Activated naive CD4-positive, alpha-beta T cell treated with anti-CD3 and anti-CD28 coated beads, Interleukin-2, amount 50 U/mL, for 16 hours (primary cell): ENCODE results near the gene ENO2.
"Not testable (repeated sequence)": the region's sequence is repeated elsewhere in the genome, so short reads cannot be mapped to it uniquely, and the experiment has no call there.

ENCODE experiments used
- DNase-seq: peaks from one replicate; pipeline ENCODE4 v3.0.0-alpha.2; 2020

The ENO2 gene

DNA sequence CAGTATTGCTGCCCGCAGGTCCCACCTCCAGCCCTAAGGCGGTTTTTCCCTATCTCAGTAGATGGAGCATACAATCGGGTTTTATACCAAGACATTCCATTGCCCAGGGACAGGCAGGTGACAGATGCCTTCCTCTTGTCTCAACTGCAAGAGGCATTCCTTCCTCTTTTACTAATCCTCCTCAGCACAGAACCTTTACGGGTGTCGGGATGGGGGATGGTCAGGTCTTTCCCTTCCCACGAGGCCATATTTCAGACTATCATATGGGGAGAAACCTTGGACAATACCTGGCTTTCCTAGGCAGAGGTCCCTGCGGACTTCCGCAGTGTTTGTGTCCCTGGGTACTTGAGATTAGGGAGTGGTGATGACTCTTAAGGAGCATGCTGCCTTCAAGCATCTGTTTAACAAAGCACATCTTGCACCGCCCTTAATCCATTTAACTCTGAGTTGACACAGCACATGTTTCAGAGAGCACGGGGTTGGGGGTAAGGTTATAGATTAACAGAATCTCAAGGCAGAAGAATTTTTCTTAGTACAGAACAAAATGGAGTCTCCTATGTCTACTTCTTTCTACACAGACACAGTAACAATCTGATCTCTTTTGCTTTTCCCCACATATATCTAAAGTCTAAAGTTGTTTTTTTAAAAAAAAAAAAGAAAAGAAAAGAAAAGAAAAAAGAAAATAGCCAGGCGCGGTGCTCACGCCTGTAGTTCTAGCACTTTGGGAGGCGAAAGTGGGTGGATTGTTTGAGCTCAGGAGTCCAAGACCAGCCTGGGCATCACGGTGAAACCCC lies 28.0 kb upstream of the ENO2 start:
- DNase-seq, result not testable (repeated sequence)

DNA sequence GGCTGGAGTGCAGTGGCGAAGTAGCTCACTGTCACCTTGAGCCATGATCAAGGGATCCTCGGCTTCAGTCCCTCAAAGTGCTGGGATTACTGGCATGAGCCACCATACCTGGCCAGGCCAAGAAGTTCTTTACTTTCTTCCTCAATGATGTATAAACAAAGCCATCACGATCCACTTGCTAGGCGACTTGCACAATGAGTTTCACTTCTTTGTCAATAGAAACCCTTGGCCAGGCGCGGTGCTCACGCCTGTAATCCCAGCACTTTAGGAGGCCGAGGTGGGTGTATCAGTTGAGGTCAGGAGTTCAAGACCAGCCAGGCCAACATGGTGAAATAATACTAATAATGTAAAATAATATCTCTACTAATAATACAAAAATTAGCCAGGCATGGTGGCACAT lies 26.9 kb upstream of the ENO2 start:
- no peak for DNase-seq

DNA sequence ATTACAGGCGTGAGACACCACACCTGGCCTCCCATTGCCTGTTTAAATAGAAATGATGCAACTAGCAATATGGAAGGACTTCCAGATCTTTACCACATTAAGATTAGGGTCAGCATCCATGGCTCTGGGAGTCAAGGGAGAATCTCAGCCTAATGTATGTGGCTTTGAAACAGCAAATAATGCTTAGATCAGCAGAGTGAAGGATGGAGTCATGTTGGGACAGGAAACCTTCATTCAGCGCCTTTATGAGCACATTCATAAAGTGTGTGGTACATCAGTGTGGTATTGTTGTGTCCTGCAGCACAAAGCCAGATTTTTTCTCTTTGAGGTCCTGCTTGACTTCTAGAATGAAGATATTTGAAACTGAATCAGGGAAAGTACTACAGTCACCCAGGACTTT lies 26.0 kb upstream of the ENO2 start:
- DNase-seq, result no peak

- not testable (repeated sequence) for DNase-seq
Measured at GRCh38 chr12:6888794-6889193, 25.6 kb upstream of the ENO2 start.

GRCh38 chr12:6889775-6890573 lies 24.4 kb upstream of the ENO2 start:
- not testable (repeated sequence) for DNase-seq

GRCh38 chr12:6890789-6891645 lies 23.4 kb upstream of the ENO2 start:
- DNase-seq, result peak; percentile 99

GRCh38 chr12:6891646-6892001 lies 22.8 kb upstream of the ENO2 start:
- no peak for DNase-seq

- not testable (repeated sequence) for DNase-seq
Measured at GRCh38 chr12:6892683-6893082, 21.7 kb upstream of the ENO2 start.

DNA sequence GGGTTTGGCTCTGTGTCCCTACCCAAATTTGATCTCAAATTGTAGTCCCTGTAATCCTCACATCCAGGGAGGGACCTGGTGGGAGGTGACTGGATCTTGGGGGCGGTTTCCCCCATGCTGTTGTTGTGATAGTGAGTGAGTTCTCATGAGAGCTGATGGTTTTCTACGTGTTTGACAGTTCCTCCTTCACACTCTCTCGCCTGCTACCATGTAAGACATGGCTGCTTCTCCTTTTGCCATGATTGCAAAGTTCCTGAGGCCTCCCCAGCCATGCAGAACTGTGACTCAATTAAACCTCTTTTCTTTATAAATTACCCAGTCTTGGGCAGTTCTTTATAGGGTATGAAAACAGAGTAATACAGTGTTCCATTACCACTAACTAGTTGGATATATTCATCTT lies 20.1 kb upstream of the ENO2 start:
- DNase-seq, result no peak

DNA sequence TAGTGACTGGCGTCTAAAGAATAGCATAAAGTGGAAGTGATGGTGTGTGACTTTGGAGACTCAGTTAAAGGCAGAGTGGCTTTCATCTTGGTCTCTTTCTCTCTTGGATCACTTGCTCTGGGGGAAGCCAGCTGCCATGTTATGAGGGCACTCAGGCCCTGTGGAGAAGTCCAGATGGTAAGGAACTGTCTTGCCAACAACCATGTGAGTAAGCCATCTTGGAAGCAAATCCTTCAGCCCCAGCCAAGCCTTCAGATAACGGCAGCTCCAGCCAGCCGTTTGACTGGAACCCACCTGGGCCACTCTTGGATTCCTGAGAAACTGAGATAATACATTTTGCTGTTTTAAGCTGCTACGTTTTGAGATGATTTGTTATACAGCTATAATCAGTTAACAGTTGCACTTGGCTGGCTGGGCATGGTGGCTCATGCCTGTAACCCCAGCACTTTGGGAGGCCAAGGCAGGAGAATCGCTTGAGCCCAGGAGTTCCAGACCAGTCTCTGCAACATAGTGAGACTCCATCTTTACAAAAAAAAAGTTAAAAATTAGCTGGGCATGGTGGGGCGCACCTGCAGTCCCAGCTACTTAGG lies 17.4 kb upstream of the ENO2 start:
- DNase-seq, result no peak

DNA sequence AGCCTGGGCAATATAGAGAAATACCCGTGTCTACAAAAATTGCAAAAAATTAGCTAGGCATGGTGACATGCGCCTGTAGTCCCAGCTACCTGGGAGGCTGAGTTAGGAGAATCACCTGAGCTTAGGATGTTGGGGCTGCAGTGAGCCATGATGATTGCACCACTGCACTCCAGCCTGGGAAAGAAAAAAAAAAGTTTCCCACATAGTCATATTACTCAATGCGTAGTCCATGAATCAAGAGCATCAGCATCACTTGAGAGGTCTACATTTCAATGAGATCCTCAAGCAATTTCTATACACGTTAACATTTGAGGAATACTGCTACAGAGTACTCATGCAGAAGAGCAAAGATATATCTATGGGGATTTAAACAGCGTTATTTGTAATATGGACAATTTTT lies 15.0 kb upstream of the ENO2 start:
- no peak for DNase-seq

- no peak for DNase-seq
Measured at GRCh38 chr12:6899837-6900519, 14.4 kb upstream of the ENO2 start.

DNA sequence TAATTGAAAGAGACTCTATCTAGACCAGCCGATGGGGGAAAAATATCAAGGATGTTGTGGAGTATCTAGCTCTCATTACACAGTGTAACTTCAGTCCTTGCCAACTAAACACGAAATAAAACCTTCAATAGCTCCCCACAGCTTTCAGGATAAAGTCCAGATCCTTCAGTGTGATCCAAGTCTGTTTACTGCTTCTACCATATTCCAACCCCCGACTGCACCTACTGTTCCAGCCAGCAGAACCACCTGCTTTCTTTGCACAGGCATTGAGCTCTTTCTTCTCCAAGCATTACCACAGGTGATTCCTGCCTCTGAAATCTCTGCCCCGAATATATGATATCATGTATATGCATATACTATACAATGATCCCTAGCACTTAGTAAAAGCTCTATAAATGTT lies 11.9 kb upstream of the ENO2 start:
- no peak for DNase-seq

GRCh38 chr12:6903722-6904121 lies 10.7 kb upstream of the ENO2 start:
- DNase-seq, result no peak

- DNase-seq, result peak; percentile 96
Measured at GRCh38 chr12:6904280-6905276, 9.8 kb upstream of the ENO2 start, which contains the start of gene LRRC23. Gene LRRC23, plus strand, starts transcription at chr12:6904822. Its CDS starts 812 bp downstream, at chr12:6905634.

DNA sequence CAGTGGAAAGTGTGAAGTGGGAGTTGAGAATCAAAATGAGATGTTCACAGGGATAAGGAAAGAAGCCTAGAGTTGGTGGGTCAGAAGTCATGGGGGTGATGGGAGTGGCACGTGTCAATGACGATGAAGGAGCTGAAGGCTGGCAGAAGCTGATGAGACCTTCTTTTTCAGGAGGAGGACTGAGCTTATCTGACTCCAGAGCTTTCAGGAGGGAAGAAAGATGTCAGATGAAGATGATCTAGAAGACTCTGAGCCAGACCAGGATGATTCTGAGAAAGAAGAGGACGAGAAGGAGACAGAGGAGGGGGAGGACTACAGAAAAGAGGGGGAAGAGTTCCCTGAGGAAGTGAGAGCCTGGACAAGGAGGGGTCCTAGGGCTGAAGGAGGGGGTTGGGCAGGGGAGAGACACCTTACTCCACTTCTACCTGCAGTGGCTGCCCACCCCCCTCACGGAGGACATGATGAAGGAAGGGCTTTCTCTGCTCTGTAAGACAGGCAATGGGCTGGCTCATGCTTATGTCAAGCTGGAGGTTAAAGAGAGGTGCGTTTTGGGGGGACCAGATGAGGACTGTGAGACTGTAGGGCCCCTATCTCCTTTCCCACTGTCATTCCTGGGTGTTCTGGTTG lies 8.9 kb upstream of the ENO2 start:
- DNase-seq, result no peak

DNA sequence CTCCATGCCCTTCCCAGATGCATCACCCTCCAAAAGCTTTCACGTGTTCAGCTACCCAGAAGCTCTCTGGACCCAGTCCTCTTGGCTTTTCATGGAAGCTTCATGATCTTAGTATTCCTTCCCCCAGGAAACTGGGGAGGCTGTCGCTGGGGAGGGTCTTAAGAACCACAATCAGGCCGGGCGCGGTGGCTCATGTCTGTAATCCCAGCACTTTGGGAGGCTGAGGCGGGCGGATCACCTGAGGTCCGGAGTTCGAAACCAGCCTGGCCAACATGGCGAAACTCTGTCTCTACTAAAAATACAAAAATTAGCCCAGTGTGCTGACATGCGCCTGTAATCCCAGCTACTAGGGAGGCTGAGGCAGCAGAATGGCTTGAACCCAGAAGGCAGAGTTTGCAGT lies 6.2 kb upstream of the ENO2 start:
- DNase-seq, result not testable (repeated sequence)

- no peak for DNase-seq
Measured at GRCh38 chr12:6909421-6910145, 4.8 kb upstream of the ENO2 start.

DNA sequence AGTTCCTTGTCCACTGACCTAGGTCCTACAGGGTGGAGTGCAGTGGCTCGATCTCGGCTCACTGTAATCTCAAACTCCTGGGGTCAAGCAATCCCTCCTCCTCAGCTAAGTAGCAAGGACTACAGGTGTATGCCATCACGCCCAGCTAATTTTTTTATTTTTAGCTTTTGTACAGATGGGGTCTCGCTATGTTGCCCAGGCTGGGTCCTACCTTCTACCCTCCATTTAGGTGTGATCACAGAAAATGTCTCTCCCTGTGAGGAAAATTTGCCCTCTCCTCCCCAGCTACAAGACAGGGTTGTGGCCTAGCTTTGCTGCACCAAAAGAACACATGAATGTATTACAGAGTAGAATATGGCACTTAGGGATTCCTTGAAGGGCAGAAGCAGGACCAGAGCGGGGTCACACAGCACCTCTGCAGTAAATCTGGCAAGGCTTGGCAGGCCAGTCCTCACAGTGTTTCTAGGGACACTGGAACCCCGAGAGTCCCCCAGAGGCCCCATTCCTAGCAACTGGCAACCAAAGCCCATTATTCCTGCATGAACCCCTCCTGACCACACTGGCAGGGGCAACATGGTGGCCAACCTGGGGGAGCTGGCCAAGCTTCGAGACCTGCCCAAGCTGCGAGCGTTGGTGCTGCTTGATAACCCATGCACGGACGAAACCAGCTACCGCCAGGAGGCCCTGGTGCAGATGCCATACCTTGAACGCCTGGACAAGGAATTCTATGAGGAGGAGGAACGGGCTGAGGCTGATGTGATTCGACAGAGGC lies 2.0 kb upstream of the ENO2 start:
- DNase-seq, result no peak
